HG03469 (cell line): ENCODE results near the gene EGFR.

Experiments
- ATAC-seq: cut with Tn5 transposase; IDR thresholded peaks from one replicate; pipeline ENCODE4 v1.9.1; 2021; ENCODE audit warnings: mild to moderate bottlenecking, moderate library complexity, moderate number of reproducible peaks; ENCODE audit not compliant: unreplicated experiment

EGFR gene

DNA sequence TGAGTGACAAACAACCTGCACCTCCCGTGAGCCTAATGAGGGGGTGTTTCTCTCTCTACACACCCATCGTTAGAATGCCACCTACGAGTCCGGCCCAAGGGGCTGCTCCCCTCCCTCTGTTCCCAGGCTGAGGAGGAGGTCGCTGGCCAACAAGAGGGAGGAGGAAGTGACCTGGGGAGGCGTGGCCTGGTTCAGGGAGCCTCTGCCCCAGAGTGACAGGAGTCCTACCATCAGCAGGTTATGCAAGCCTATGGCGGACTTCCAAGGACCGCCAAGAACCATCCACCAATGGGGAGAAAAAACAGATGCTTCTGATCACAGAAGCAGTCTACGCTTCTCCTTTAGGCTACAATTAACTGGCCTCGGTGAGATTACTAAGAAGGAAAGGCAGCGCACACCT lies 12.3 kb upstream of the EGFR start:
- ATAC-seq = no peak

DNA sequence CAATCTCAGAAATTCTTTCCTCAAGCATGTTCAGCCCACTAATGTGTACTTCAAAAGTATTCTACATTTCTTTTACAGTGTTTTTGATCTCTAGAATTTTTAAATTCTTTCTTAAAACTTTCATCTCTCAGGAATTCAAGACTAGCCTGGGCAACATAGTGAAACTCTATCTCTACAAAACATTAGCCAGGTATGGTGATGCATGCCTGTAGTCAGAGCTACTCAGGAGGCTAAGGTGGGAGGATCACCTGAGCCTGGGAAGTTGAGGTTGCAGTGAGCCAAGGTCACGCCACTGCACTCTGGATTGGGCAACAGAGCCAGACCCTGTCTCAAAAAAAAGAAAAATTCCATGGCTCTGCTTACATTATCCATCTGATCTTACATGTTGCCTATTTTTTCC lies 5.0 kb upstream of the EGFR start:
- no peak for ATAC-seq

DNA sequence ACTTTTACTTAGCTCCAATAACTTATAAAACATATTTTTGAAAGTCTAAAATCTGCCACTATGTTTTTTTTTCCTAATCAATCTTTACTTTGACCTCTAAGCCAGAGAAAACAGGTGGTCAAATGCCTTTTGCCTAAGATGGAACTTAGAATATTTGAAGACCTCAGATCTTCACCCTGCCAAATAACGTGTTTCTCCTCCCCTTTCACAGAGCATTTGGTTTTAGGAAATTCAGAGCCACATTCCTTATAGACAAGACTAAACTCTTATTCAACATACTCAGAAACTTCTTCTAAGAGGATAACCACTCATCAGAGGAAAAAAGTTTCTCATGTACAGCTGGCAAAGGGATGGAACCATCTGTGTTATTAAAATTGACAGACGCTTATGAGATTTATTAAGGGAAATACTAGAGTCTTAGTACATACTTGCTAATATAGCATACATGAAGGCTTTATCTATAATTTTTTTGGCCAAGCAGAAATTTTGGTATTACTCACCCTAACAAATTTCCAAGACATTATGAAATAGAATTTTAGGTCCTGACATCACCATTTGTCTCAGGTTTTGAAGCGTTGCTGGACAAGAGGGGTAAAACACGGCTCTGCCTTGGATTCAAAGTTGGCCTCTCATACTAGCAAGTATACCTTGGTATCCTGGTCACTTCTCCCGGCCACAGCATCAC lies 2.6 kb upstream of the EGFR start:
- ATAC-seq = no peak

DNA sequence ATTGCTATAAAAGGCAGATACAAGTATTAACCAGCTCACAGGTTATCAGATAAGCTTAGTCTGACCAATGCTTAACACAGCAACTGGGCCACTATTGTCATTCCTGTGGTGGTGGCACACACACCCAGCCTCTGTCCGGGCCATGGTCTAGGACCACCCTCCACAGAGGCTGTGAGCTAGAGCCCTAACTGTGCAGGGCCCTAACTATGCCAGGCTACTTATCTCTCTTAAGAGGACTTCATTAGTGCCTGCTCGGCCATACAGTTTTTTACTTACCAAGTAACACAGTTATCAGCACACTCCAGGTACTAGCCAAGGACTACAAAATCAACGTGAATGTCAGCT lies 2.1 kb upstream of the EGFR start:
- no peak for ATAC-seq

DNA sequence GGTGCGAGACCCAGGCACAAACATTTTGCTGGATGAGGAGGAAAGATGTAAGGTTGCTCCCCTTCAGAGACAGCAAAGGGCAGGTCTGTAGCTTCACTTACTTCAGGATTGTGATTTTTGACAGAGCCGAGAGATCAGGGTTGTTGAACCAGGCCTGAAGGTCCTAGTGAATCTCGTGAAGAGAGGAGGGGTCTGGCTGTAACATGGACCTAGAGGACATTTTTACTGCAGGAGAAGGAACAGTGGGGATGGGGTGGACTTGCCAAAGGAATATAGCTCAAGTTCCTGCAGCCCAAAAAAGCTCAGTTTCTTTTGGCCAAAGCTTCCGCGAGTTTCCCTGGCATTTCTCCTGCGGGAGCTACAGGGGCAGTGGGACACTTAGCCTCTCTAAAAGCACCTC lies 976 bp upstream of the EGFR start:
- no peak for ATAC-seq

DNA sequence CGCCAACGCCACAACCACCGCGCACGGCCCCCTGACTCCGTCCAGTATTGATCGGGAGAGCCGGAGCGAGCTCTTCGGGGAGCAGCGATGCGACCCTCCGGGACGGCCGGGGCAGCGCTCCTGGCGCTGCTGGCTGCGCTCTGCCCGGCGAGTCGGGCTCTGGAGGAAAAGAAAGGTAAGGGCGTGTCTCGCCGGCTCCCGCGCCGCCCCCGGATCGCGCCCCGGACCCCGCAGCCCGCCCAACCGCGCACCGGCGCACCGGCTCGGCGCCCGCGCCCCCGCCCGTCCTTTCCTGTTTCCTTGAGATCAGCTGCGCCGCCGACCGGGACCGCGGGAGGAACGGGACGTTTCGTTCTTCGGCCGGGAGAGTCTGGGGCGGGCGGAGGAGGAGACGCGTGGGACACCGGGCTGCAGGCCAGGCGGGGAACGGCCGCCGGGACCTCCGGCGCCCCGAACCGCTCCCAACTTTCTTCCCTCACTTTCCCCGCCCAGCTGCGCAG lies 424 bp downstream of the EGFR start:
- no peak for ATAC-seq

DNA sequence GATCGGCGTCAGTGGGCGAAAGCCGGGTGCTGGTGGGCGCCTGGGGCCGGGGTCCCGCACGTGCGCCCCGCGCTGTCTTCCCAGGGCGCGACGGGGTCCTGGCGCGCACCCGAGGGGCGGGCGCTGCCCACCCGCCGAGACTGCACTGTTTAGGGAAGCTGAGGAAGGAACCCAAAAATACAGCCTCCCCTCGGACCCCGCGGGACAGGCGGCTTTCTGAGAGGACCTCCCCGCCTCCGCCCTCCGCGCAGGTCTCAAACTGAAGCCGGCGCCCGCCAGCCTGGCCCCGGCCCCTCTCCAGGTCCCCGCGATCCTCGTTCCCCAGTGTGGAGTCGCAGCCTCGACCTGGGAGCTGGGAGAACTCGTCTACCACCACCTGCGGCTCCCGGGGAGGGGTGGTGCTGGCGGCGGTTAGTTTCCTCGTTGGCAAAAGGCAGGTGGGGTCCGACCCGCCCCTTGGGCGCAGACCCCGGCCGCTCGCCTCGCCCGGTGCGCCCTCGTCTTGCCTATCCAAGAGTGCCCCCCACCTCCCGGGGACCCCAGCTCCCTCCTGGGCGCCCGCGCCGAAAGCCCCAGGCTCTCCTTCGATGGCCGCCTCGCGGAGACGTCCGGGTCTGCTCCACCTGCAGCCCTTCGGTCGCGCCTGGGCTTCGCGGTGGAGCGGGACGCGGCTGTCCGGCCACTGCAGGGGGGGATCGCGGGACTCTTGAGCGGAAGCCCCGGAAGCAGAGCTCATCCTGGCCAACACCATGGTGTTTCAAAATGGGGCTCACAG lies 1.1 kb downstream of the EGFR start:
- ATAC-seq = no peak

DNA sequence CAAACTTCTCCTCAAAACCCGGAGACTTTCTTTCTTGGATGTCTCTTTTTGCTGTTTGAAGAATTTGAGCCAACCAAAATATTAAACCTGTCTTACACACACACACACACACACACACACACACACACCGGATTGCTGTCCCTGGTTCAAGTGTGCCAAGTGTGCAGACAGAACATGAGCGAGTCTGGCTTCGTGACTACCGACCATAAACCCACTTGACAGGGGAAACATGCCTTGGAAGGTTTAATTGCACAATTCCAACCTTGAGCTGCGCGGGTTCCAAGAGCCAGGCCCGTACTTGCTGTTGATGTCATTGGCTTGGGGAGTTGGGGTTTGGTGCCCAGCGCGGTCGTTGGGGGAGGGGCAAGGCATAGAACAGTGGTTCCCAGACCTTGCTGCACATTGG lies 1.7 kb downstream of the EGFR start:
- no peak for ATAC-seq

DNA sequence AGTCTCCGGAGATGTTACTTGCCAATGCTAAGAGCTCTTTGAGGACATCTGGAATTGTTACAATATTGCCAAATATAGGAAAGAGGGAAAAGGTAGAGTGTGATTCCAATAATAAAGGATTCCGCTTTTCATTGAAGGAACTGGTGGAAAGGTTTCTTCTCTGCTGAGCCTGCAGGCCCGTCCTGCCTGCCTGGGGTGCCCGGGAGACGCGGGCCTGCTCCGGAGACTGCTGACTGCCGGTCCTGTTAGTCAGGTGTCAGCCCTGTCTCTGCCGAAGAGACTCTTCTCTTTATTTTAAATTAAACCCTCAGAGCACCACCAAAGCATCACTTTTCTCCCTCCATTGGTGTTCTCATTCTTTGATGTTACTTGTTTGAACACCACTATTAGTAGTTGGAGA lies 2.2 kb downstream of the EGFR start:
- ATAC-seq = no peak

DNA sequence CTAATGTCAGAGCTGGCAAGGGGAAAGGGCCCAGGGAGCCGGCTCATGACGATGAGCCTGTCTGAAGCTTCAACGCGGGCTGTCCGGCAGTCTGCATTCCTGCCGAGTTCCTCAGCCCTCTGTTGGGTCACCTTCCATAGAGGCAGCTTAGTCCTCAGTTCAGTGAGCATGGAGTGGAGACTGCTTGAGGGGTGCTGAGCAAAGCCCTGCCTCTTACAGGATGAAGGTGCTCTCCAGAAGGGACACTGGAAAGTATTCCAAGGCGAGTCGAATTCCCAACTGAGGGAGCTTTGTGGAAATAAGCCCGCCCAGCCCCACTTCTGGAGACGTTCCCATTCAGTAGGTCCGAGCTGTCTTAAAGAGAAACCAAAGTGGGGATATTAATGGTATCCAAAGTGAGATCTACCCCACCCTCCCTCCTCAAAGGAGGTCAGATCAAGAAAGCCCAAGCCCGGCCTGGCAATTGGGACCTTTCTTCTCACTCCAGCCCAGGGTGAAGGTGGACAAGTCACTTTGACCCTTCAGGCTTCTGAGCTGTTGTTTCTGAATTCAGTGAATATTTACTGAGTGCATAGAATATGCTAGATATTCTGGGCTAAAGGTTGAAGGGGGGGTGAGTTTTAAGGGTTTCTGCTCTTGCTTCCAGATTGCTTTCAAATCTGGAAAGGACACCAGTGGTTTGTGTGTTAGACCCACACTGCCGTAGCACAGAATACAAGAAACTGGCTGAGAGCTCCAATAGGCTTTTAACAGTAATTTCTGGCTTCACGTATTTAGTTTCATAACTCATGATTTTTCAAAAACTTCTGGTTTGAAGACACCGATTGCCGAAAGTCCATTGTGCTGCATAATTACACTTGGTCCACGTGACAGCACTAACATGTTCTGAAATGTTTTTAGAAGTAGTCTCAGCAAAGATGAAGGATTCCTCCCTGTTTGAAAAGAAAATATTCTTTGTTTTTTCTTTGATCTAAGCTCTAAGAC lies 3.5 kb downstream of the EGFR start:
- ATAC-seq = no peak

DNA sequence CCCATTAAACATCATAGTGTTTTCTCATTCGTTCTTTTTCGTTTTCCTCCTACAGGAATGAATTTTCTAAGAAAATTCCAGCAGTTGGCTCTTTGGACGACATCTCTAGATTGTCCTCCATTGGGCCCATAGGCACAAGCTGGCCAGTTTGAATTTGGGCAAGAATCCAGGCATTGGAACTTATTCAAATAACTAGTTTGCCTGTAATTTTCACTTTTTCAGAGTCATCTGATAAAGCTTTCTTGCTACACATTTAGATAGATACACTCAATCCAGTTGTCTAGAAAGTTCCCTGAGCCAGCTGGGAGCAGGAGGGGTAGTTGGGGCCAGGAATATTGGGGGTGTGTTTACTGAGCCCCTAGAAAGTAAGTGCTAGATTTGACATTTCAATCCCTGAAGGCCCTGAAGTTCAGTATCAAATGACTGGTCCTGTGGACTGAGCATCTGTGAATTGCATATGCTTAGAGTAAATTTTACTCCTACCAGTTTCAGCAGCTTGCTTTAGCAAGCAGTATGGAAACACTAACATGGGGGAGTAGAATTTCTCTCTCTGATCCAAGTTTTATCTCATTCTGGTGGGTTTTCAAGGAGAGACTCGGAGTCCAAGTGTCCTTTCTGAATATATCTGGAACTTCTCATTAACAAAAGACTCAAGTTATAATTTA lies 5.2 kb downstream of the EGFR start:
- ATAC-seq = no peak

DNA sequence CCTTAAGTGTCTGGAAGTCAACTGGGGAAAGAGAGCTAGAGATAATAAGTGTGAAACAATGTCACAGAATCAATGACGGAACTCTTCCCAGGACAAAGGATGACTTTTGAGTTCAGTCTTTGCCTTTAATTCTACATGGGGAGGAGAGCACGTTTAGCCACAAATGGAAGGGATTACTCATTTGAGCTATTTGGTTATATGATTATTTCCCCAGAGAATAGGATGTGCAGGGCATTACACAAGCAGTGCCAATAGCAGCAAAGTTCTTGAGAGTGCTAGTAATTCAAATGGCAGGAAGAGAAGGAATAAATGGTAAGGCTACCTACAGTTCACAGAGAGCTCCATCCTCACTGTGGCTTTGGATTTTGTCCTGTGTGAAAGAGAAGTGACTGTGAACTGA lies 6.0 kb downstream of the EGFR start:
- no peak for ATAC-seq

DNA sequence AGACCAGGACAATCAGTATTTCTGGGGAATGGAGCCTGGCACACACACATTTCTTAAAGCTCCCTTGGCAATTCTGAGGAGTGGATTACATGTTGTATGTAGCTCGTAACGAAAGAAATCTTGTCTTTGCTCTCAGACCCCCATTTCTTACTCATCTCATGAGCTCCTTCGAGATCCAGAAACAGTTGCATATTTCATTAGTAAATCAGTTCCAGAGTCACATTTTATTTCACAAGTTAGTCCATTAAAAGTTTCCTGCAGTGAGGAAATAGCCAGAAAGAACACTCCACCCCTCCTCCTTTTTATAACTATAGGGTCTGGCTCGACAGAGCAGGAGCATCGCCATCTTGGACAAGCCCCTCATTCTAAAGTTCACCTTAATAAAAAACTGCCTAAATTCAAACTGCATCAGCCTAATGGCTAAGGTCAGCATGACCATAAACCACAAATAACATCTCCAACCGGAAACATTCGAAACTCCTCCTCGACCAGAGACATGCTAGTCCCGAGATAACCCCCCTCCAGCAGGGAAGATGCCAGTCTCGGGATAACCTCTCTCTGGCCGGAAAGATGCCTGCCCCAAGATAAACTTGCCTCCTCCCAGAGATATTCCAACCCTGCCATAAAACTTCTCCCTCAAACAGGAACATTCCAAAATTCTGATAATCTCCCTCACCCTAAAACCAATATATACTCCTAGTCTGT lies 7.4 kb downstream of the EGFR start:
- no peak for ATAC-seq

DNA sequence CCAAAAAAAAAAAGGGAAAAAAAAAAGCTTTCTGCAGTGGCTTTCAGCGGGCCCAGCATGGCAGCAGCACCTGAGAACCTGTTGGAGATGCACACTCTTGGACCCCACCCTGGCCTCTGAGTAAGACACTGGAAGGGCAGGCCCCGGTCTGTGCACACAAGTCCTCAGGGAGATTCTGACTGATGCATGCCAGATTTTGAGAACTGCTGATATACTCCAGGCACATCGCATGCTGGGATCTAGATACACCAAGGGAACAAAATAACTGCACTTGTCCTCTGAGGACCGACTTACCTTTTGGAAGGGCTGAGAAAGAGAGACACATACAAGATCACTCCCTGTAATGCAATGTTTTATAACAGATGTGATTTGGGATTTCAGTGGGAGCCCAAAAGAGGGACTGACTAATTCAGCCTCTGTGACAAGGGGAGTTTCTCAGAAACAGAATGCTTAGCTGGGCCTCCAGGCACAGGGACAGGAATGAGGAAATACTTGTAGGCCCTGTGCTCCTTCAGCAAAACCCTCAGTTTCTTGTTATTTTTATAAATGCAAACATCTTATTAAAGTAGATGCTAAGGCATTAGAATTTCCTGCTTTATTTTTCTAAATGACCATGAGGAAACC lies 8.2 kb downstream of the EGFR start:
- ATAC-seq = no peak

DNA sequence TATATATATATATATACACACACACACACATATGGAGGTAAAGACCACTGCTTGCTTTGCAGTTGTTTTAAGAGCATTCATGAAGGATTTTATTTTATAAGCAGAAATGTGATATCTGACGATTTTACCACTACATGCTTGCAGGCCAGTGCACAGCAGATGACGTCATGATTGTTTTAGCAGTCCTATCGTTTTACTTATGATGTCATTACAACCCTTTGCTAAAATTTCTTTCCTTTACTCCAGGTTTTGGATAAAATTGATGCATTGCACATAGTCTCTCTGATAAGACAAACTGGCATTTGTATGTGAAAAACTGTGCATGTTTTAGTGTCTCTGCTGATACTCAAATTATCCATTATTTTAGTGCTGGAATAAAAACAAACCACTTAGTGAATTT lies 9.2 kb downstream of the EGFR start:
- ATAC-seq = no peak

DNA sequence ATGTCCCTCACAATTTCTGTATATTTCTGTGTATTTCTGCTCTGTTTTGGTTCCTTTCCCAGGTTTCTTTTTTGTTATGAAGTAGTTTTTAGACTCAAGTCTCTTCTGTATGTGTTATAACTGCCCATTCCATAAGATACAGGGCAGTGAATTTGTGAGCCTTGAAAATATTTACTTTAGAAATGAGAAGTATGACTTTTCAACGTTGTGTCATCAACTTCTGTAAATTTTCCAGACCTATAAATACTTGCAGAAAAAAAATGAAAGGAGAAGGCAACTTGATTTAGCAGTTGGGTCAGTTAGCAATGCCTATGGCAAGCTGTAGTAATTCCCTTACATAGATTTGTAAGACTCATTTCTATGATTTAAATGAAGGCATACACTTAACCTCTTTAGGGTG lies 11.5 kb downstream of the EGFR start:
- ATAC-seq = no peak

DNA sequence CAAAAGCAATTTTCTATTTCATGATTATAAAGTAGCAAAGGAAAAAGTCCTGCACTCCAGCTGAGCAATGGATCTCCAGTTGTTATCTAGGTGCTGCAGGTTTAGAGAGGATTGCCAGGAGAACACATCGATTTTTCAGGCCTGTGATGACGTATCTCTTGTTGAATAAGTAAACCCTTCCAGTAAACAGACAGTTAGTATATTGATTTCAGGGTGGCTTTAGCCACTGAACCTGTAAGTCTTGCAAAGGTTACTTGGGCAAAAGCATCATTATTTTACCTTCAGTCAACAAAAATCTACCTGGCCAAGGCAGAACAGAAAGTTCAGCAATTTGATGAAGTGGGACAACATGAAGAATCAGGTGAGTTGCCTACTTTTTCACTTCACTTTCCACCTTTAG lies 12.3 kb downstream of the EGFR start:
- no peak for ATAC-seq

DNA sequence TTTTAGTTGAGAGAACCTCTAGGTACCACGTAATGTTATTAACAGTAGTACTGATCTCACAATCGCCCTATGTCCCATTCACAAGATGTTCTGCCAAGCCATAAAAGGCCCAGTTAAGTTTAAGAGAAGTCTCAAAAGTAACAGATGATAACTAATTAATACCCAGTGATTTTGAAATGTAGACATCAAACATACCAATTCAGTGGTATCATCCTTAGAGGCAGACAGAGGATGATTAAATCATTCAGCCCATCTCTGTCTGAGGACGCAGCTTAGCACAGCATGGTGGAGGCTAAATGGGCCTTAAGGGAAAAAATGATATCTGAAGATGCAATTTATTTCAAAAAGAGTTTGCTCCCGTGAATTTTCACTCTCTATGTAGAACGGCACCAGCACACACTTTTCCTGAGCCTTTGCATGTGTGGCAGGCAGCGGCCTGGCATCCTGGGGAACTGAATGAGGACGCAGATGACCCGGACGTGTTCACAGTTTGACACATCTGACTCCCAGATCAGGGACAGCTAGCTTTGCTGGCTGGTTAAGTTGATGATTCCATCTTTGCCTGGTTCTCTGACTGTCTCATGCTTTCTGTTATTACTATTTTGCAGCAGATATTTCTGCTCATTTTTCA lies 13.4 kb downstream of the EGFR start:
- ATAC-seq = no peak

DNA sequence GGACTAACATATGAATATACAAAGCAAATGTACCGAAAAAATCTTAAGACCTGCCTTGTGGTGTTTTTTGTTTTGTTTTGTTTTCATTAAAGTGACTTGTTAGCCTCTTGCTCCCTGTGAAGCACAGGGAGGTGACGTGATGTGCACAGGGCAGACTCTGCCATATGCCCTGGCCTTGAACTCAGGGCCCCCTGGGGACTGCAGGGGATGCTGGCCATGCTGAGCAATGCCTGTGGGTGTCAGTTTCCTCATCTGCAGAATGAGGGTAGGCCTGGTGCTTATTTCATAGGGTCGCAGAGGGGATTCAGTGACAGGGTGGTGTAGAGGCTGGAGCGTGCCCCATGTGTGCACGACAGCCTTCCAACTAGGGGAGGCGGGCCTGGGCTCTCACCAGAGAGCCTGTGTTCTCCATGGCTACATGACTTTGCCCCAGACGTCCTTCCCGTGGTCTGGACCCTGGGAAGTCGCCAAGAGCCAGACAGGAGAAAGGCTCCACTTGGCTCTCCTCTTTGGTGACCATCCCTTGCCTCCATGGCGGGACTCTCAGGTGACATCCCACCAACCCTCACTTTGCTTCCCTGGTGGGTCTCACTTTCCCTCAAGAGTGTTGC lies 14.5 kb downstream of the EGFR start:
- ATAC-seq = no peak
